CD14-positive monocyte (primary cell): Measurements from ENCODE around the gene IL6ST. TPM values are rescaled to one million over a fixed set of nuclear protein-coding genes. Genes with fewer than 3 reads are reported as not detected.

Experiments
- DNase-seq, 3 donors: peaks; one replicate each; pipeline ENCODE4 v3.0.0-alpha.2; 2011 to 2022
- H2AFZ ChIP-seq: 2 replicates; pipeline ENCODE4 v1.6.0; 2012; ENCODE audit warnings: mild to moderate bottlenecking, low read depth, low read length, inconsistent platforms; ENCODE audit not compliant: insufficient read depth, poor library complexity, severe bottlenecking
- H3K27ac ChIP-seq, 2 donors: 1 replicate in 1 of 2; 2 replicates in 1 of 2; pipeline ENCODE4 v1.5.1; 2012 to 2013; ENCODE audit warnings: low read length in 2 of 2, control low read depth in 1 of 2, inconsistent platforms in 1 of 2, low read depth in 1 of 2, mild to moderate bottlenecking in 1 of 2
- H3K27me3 ChIP-seq, 2 donors: one replicate each; pipeline versions ENCODE4 v1.6.0 to v1.6.1; 2011 to 2013; ENCODE audit warnings: low read length in 2 of 2; ENCODE audit not compliant: control insufficient read depth in 2 of 2, insufficient read depth in 2 of 2
- H3K36me3 ChIP-seq, 2 donors: replicated peaks in 1 of 2; 1 replicate in 1 of 2; 2 replicates in 1 of 2; pipeline versions ENCODE4 v1.5.1 to v1.6.1; 2012 to 2013; ENCODE audit warnings: low read length in 2 of 2, control low read depth in 1 of 2, inconsistent platforms in 1 of 2, mild to moderate bottlenecking in 1 of 2; ENCODE audit not compliant: insufficient read depth in 2 of 2, control insufficient read depth in 1 of 2
- H3K4me1 ChIP-seq, 2 donors: 1 replicate in 1 of 2; 2 replicates in 1 of 2; pipeline versions ENCODE4 v1.5.1 to v1.6.1; 2012 to 2013; ENCODE audit warnings: low read length in 2 of 2, control low read depth in 1 of 2, inconsistent platforms in 1 of 2, mild to moderate bottlenecking in 1 of 2, moderate library complexity in 1 of 2; ENCODE audit not compliant: insufficient read depth in 2 of 2, control insufficient read depth in 1 of 2
- H3K4me2 ChIP-seq: replicated peaks from 2 replicates; pipeline ENCODE3; 2012; ENCODE audit warnings: low read length, moderate library complexity, mild to moderate bottlenecking; ENCODE audit not compliant: poor library complexity, severe bottlenecking; ENCODE audit errors: extremely low read depth
- H3K4me3 ChIP-seq, 3 experiments: fragments of 200-600 bp in 1 of 3; sonication (generic) in 1 of 3; replicated peaks in 1 of 3; 1 replicate in 2 of 3; 2 replicates in 1 of 3; pipeline ENCODE4 v1.5.1; 2011 to 2013; ENCODE audit warnings: low read length in 3 of 3, mild to moderate bottlenecking in 3 of 3, control low read depth in 2 of 3, low read depth in 2 of 3, inconsistent platforms in 1 of 3, moderate library complexity in 1 of 3
- H3K79me2 ChIP-seq: 2 replicates; pipeline ENCODE4 v1.6.0; 2012; ENCODE audit warnings: mild to moderate bottlenecking, control low read depth, inconsistent platforms, low read length, moderate library complexity; ENCODE audit not compliant: insufficient read depth
- H3K9ac ChIP-seq: 2 replicates; pipeline ENCODE4 v1.6.0; 2017; ENCODE audit warnings: low read length, mild to moderate bottlenecking; ENCODE audit not compliant: insufficient read depth, poor library complexity, severe bottlenecking
- H3K9me3 ChIP-seq, 2 donors: replicated peaks in 1 of 2; 1 replicate in 1 of 2; 2 replicates in 1 of 2; pipeline versions ENCODE4 v1.5.1 to v1.6.1; 2012 to 2013; ENCODE audit warnings: low read length in 2 of 2, control low read depth in 1 of 2; ENCODE audit not compliant: control insufficient read depth in 1 of 2, insufficient read depth in 1 of 2
- H4K20me1 ChIP-seq: 2 replicates; pipeline ENCODE4 v1.6.0; 2012; ENCODE audit warnings: mild to moderate bottlenecking, low read length, control low read depth, moderate library complexity; ENCODE audit not compliant: insufficient read depth
- H3K27ac Mint-ChIP-seq, 7 donors: one replicate each; pipeline ENCODE4 v1.8.0; 2020; ENCODE audit warnings: mild to moderate bottlenecking in 7 of 7, mixed read lengths in 7 of 7, moderate library complexity in 6 of 7, inconsistent platforms in 2 of 7
- H3K27me3 Mint-ChIP-seq, 3 donors: one replicate each; pipeline ENCODE4 v1.8.0; 2021 to 2022; ENCODE audit warnings: low read depth in 3 of 3, mild to moderate bottlenecking in 3 of 3, mixed read lengths in 3 of 3, moderate library complexity in 3 of 3, inconsistent platforms in 1 of 3
- H3K36me3 Mint-ChIP-seq, 2 donors: one replicate each; pipeline ENCODE4 v1.8.0; 2020; ENCODE audit warnings: mixed read lengths in 2 of 2, inconsistent platforms in 1 of 2, mild to moderate bottlenecking in 1 of 2
- H3K4me1 Mint-ChIP-seq: one replicate; pipeline ENCODE4 v1.8.0; 2020; ENCODE audit warnings: mild to moderate bottlenecking, mixed read lengths
- H3K4me3 Mint-ChIP-seq, 2 donors: one replicate each; pipeline ENCODE4 v1.8.0; 2020; ENCODE audit warnings: mild to moderate bottlenecking in 2 of 2, mixed read lengths in 2 of 2, moderate library complexity in 1 of 2
- H3K9me3 Mint-ChIP-seq, 7 donors: one replicate each; pipeline ENCODE4 v1.8.0; 2020 to 2022; ENCODE audit warnings: mixed read lengths in 7 of 7, mild to moderate bottlenecking in 6 of 7, moderate library complexity in 6 of 7, inconsistent platforms in 2 of 7
- WGBS: methylation state at CpG from one replicate; pipeline ENCODE4 v1.1.5; 2013; ENCODE audit warnings: missing lambda C conversion rate; ENCODE audit not compliant: insufficient coverage; 5-methylcytosine and 5-hydroxymethylcytosine counted together
- intact Hi-C, 2 donors: fragments of 100-400 bp; cut with micrococcal nuclease; formaldehyde crosslinking; loops; one replicate each; pipeline versions ENCODE4 v1.15.0 to v1.15.1; 2023
- polyA plus RNA-seq, 3 donors: library from polyadenylated mRNA; depleted of rRNA in 1 of 3; unstranded in 2 of 3; stranded (reverse) in 1 of 3; fragments of 300-500 nt in 2 of 3; fragments of >200 nt in 1 of 3; fragmentation: Illumina TruSeq in 2 of 3; gene quantifications; 1 replicate in 2 of 3; 2 replicates in 1 of 3; pipeline ENCODE4 v1.2.3, GENCODE V29; 2012 to 2021
- TF ChIP-seq, protein P1 (sequence below): fragments of 200-600 bp; IDR thresholded peaks from one replicate; pipeline ENCODE4 v1.8.0; 2022; ENCODE audit warnings: antibody characterized with exemption, mild to moderate bottlenecking

Gene IL6ST
- polyA plus RNA-seq, 3 donors, result 22.1 to 28.7 (median 25.7) TPM

DNA sequence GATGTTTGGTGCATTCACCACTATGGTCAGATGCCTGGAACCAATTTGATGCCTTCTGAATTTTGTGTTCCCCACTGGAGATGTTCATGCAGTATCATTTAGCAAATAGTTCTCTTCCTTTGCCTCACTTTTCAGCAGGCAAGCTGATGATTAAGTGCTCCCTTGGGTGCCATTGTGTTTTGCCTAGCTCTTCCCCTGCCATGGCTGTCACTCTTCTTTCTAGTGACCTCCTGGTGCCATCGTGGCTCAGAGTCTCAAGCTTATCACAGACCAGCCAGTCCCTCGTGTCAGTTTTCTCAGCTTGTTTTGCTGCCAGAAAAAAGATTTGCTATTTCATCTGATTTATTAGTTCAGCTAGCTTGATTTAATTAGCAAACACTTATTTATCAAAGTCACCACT is 102.3 kb downstream of the IL6ST start:
- H3K36me3 Mint-ChIP-seq, result peaks cover 30 to 51% of the 10 kb centered on the region in 2 donors
- H3K4me1 Mint-ChIP-seq, result peaks cover 10% of the 10 kb centered on the region
- Histone ChIP-seq H3K9ac (no peak overlapping the region), H4K20me1 (no peaks in the 10 kb centered on the region), H3K4me3 (no peak overlapping the region), H3K4me2 (no peak overlapping the region), H3K79me2 (no peaks in the 10 kb centered on the region), H3K27ac (no peak overlapping the region), H3K27me3 (no peaks in the 10 kb centered on the region), H3K4me1 (peaks cover 5 to 6% of the 10 kb centered on the region in 2 donors), H2AFZ (no peak overlapping the region), H3K36me3 (peaks cover 7 to 30% of the 10 kb centered on the region in 2 donors), H3K9me3 (no peaks in the 10 kb centered on the region)
- H3K4me3 Mint-ChIP-seq, result no peak overlapping the region
- TF ChIP-seq, protein P1, sequence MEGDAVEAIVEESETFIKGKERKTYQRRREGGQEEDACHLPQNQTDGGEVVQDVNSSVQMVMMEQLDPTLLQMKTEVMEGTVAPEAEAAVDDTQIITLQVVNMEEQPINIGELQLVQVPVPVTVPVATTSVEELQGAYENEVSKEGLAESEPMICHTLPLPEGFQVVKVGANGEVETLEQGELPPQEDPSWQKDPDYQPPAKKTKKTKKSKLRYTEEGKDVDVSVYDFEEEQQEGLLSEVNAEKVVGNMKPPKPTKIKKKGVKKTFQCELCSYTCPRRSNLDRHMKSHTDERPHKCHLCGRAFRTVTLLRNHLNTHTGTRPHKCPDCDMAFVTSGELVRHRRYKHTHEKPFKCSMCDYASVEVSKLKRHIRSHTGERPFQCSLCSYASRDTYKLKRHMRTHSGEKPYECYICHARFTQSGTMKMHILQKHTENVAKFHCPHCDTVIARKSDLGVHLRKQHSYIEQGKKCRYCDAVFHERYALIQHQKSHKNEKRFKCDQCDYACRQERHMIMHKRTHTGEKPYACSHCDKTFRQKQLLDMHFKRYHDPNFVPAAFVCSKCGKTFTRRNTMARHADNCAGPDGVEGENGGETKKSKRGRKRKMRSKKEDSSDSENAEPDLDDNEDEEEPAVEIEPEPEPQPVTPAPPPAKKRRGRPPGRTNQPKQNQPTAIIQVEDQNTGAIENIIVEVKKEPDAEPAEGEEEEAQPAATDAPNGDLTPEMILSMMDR, result no peak
- no peak overlapping the region for H3K27ac Mint-ChIP-seq
- no peak for DNase-seq
- no peaks in the 10 kb centered on the region for H3K9me3 Mint-ChIP-seq
- WGBS, result no CpG with 5 or more reads among the region's 2 CpGs
- no peaks in the 10 kb centered on the region for H3K27me3 Mint-ChIP-seq
- intact Hi-C loops, result no loop called here

DNA sequence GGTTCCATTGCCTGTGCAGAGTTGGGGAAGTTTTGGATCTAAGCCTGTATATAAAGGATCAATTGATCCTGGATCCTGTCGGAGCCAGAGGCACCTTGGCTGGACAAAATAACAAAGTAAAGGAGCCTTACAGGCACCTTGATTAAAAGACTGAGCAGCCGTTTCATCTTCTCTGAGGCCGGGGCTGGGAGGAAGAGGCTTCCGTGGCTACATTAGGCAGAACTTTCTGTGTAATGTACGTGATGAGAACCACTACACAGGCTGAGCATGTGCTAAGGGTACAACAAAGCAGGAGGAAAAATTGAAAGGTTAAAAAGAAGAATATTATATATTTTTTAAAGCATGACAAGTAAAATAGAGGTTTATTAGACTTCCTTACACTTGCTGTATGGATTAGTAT is 106.6 kb downstream of the IL6ST start:
- Mint-ChIP-seq H3K4me1 (no peaks in the 10 kb centered on the region), H3K9me3 (no peaks in the 10 kb centered on the region), H3K4me3 (no peak overlapping the region), H3K27ac (peak overlapping the region in 2 of 7 donors; percentile 9 to 10), H3K36me3 (peaks cover 53 to 77% of the 10 kb centered on the region in 2 donors), H3K27me3 (no peaks in the 10 kb centered on the region)
- Histone ChIP-seq H3K9ac (no peak overlapping the region), H2AFZ (no peak overlapping the region), H3K27me3 (no peaks in the 10 kb centered on the region), H3K27ac (no peak overlapping the region), H3K4me3 (no peak overlapping the region), H4K20me1 (no peaks in the 10 kb centered on the region), H3K79me2 (no peaks in the 10 kb centered on the region), H3K4me1 (no peaks in the 10 kb centered on the region), H3K36me3 (peaks cover 14 to 66% of the 10 kb centered on the region in 2 donors), H3K4me2 (no peak overlapping the region), H3K9me3 (no peaks in the 10 kb centered on the region)
- TF ChIP-seq, protein P1, result no peak
- WGBS, result 100% methylated on average over 4 of the region's 5 CpGs
- intact Hi-C loops, result no loop called here
- no peak for DNase-seq
